Kidney tubule cell (primary cell): ENCODE measurements around the gene CLVS2.
A peak's percentile ranks its signal among the peaks of the same experiment; 100 is the strongest.

ENCODE experiments used
- DNase-seq: peaks from one replicate; pipeline ENCODE4 v3.0.0-alpha.2; 2018; ENCODE audit warnings: low spot score

The CLVS2 gene

GRCh38 chr6:123024976-123025375 lies 28.9 kb downstream of the CLVS2 start:
- DNase-seq, result peak; percentile 10

DNA sequence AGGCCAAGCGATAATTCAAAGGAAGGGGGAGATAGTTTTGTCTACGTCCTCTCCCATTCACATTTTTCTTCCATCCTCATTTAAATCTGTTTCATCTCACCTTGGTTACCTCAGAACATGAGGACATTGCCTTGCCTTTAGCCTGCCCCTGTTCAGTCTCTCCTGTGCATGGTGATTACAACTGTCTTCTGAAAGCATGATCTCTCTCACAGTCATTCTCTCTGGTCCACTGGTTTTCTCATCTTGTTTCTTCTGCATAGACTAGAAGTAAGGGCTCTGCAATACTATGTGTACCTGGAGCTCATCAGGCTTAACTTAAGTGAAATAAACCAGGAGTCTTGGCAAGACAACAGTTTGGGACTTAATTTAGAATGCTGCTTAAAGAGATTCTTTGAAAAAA lies 31.4 kb downstream of the CLVS2 start:
- DNase-seq, result no peak

DNA sequence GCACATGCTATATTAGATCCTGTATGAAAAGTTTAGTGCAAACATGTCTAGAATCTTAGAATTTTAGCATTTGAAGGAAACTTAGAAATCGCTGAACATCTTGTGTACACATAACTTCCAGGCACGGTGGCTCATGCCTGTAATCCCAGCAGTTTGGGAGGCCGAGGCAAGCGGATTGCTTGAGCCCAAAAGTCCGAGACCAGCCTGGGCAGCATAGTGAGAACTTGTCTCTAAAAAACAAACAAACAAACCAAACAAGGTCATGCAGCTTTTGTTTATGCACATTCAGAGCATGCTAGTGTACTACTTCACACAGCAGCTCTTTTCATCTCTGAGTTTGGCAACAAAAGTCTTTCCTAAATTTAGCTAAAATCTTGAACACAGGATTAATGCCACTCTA lies 32.2 kb downstream of the CLVS2 start:
- DNase-seq, result no peak

GRCh38 chr6:123030282-123030681 lies 34.2 kb downstream of the CLVS2 start:
- no peak for DNase-seq

GRCh38 chr6:123036648-123037047 lies 40.6 kb downstream of the CLVS2 start:
- DNase-seq, result no peak

- DNase-seq, result no peak
Measured at GRCh38 chr6:123039431-123039830, 43.4 kb downstream of the CLVS2 start.

GRCh38 chr6:123042401-123042800 lies 46.4 kb downstream of the CLVS2 start:
- no peak for DNase-seq

GRCh38 chr6:123044341-123044860 lies 48.4 kb downstream of the CLVS2 start:
- DNase-seq, result no peak

DNA sequence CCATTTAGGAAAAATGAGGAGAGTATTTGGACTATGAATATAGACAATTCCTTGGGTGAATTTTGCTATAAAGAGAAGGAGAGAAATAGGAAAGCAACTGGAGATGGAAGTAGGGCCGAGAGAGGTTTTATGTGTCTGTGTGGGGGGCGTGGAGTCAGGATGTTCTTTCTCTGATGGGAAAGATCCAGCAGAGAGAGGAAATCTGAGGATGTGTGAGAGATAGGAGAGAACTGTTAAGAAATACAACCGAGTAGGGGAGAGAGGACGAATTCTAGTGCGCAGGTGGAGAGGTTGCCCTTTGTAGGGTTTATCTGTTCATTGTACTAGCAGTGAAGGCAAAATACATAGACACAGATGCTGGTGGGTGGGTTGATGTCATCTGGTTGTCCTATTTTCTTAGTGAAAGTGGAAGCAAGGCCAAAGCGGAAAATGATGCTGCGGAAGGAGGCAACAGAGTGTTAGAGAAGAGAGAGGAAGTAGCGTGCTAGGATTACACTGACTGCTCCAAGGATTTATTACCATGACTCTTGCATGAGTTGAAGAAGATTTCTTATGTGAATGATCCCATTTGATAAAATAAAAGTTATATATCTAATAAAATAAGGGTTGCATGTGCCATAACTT lies 57.7 kb downstream of the CLVS2 start:
- DNase-seq, result no peak

DNA sequence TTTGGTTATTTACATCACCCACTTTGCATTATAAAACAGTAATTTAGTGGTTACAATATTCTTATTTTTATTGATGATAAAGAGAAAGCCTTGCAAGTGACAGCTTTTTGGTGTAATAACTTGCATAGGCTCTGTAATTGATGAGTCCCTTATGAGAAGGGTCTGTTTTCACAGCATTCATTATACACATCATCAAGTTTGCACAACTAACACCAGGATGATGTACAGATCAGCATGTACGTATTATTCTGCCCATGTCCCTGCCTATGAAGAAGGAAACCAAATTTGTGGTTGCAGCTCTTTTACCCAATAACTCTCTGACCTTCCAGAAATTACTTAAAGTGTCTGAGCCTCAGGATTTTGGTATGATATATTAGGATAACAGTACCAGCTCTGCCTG lies 59.2 kb downstream of the CLVS2 start:
- no peak for DNase-seq

GRCh38 chr6:123062670-123063069 lies 66.6 kb downstream of the CLVS2 start:
- DNase-seq, result no peak

DNA sequence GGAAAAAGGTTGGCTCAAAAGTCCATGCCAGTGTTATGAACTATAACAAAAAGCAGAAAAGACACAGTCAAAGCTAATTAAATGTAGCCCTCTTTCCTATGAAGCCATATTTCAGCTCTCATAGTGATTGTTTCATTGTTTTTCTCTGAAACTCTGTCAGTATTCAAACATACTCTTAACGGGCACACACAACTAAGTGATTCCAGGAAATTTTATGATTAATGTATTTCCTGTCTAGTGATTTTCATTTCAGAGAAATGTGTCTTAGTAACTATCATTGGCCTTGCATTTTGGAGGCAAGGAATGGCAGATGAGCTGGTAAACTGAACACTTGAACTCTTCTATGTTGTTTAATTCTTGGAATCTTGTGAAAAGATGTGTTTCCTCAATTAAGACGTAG lies 68.0 kb downstream of the CLVS2 start:
- no peak for DNase-seq

GRCh38 chr6:123074616-123075015 lies 78.6 kb downstream of the CLVS2 start:
- DNase-seq, result no peak

GRCh38 chr6:123085403-123085802 lies 89.4 kb downstream of the CLVS2 start:
- DNase-seq, result no peak

DNA sequence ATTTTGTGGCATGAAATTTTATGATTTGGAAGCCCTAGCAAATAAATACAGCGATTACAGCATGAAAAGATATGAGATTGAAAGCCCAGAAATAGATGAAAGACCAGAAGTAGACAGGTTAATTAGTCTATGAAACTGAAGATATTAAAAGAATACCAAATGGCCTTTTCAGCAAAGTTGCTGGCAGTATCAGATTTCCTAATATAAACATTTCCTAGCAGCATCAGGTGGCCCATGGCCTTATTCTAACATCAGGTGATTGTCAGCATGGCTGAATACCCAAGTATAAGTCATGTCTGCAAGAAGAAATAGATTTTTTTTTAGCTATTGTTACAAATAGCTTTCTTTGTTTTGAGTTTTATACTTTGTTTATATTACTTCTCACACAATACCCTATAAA lies 93.2 kb downstream of the CLVS2 start:
- DNase-seq, result no peak

- DNase-seq, result peak; percentile 66
Measured at GRCh38 chr6:123091091-123091895, 95.3 kb downstream of the CLVS2 start.

DNA sequence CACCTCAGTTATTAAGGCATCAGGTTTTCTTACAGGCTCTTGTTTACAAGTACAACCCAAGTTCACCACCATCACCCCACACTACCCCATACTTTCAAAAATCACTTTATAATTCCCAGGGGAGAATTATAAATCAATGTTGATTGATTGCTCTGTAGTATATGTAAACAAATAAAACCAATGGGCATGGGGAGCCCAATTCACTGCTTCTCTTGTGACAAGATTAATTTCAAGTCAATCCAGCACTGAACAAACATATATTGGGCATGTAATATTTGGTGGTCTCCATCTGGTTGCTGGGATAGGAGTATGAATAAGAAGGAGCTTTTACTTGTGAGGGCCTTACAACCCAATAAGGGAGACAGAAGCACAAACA lies 95.8 kb downstream of the CLVS2 start:
- no peak for DNase-seq

DNA sequence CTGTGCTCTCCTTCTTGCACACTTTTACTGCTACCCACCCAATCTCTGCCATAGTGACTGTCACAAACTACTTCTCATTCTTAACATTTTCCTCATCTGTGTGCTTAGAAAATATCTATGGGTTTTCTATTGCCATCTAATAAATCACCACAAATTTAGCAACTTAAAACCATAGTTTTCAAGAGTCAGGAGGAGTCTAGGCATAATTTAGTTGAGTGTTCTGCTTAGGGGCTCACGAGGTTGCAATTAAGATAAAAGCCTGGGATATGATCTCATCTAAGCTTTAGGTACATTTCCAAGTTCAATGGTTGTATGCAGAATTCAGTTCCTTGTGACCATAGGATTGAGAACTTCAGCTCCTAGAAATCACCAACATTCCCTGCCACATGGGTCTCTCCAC lies 98.8 kb downstream of the CLVS2 start:
- DNase-seq, result no peak

DNA sequence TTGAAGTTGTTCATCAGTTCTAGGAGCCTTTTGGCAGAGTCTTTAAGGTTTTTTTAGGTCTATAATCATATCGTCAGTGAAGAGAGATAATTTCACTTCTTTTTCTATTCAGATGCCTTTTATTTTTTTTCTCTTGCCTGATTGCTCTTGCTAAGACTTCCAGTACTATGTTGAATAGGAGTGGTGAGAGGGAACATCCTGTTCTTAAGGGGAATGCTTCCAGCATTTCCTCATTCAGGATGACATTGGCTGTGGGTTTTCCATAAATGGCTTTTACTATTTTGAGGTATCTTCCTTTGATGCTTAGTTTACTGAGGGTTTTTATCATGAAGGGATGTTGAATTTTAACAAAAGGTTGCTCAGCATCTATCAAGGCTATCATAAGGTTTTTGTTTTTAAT lies 109.5 kb downstream of the CLVS2 start:
- no peak for DNase-seq

GRCh38 chr6:123116370-123116769 lies 120.3 kb downstream of the CLVS2 start:
- no peak for DNase-seq

- DNase-seq, result no peak
Measured at GRCh38 chr6:123117145-123117908, 121.3 kb downstream of the CLVS2 start.

DNA sequence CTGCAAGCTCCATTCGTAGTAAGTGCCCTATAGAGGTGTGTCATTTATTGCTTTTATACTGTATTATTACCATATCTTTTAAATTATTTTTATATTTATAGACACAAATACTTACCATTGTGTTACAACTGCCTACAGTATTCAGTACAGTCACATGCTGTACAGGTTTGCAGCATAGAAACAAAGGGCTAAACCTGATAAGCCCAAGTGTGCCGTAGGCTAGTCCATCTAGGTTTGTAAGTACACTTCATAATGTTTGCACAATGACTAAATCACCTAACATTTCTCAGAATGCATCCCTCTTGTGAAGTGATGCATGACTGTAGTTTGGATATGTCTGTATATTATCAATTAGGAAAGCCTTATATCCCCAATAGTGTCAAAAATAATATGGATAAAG lies 122.8 kb downstream of the CLVS2 start:
- peak; percentile 55 for DNase-seq
